ENCODE data around the gene PDE6B. TPM values are rescaled to one million over a fixed set of nuclear protein-coding genes. Genes with fewer than 3 reads are reported as not detected.

Gene PDE6B
- polyA plus RNA-seq, 1 donor from 2014 or later = 3.2 TPM

- no peaks in the 10 kb centered on the region for H3K9me3 ChIP-seq (ENCODE audit: low read length)
- TF ChIP-seq REST (IDR thresholded peaks at IDR 0.05; ENCODE audit: borderline replicate concordance) (no peak), SMC3 (conservative IDR thresholded peaks at IDR 0.05; ENCODE audit: poor library complexity) (no peak), MXI1 (conservative IDR thresholded peaks at IDR 0.05; ENCODE audit: poor library complexity, severe bottlenecking) (no peak), RAD21 (conservative IDR thresholded peaks at IDR 0.05) (no peak), POLR2AphosphoS5 (IDR thresholded peaks at IDR 0.05) (no peak), EP300 (conservative IDR thresholded peaks at IDR 0.05; ENCODE audit: poor library complexity, severe bottlenecking) (no peak), EZH2 (IDR thresholded peaks at IDR 0.05; ENCODE audit: borderline replicate concordance, insufficient read depth, low read length, poor library complexity, severe bottlenecking) (no peak), TAF1 (IDR thresholded peaks at IDR 0.05; ENCODE audit: low read depth) (no peak), CTCF (IDR thresholded peaks at IDR 0.05; ENCODE audit: poor library complexity, severe bottlenecking) (no peak)
- no peak overlapping the region for H3K27ac ChIP-seq (ENCODE audit: low read length)
- H3K4me2 ChIP-seq (ENCODE audit: low read length) = no peak overlapping the region
- H3K9me2 ChIP-seq (ENCODE audit: insufficient read depth, low read length) = no peaks in the 10 kb centered on the region
- H3K4me3 ChIP-seq (ENCODE audit: low read length) = no peak overlapping the region
- no peaks in the 10 kb centered on the region for H3K27me3 ChIP-seq (ENCODE audit: insufficient read depth, low read depth, low read length)
- H2AFZ ChIP-seq (ENCODE audit: low read depth, low read length) = no peak overlapping the region
- H3K9ac ChIP-seq (ENCODE audit: low read length) = no peak overlapping the region
- H3K79me2 ChIP-seq (replicated peaks; ENCODE audit: insufficient read depth, low read length) = no peaks in the 10 kb centered on the region
- no peaks in the 10 kb centered on the region for H3F3A ChIP-seq (ENCODE audit: insufficient read depth, low read length, poor library complexity, severe bottlenecking)
- no peaks in the 10 kb centered on the region for H4K20me1 ChIP-seq (ENCODE audit: insufficient read depth)
- H3K36me3 ChIP-seq (ENCODE audit: insufficient read depth, low read length) = no peaks in the 10 kb centered on the region
These were observed 3.0 kb upstream of the PDE6B start for GRCh38 chr4:622071-622995.

GRCh38 chr4:622996-623913 lies 2.1 kb upstream of the PDE6B start:
- TF ChIP-seq MXI1 (conservative IDR thresholded peaks at IDR 0.05; ENCODE audit: poor library complexity, severe bottlenecking) = no peak
- H3K9me3 ChIP-seq (ENCODE audit: low read length) = no peaks in the 10 kb centered on the region
- no peaks in the 10 kb centered on the region for H3K9me2 ChIP-seq (ENCODE audit: insufficient read depth, low read length)
- no peak overlapping the region for H2AFZ ChIP-seq (ENCODE audit: low read depth, low read length)
- H3K36me3 ChIP-seq (ENCODE audit: insufficient read depth, low read length) = no peaks in the 10 kb centered on the region
- no peaks in the 10 kb centered on the region for H3K79me2 ChIP-seq (replicated peaks; ENCODE audit: insufficient read depth, low read length)
- H4K20me1 ChIP-seq (ENCODE audit: insufficient read depth) = no peaks in the 10 kb centered on the region
- no peak overlapping the region for H3K4me2 ChIP-seq (ENCODE audit: low read length)
- H3K9ac ChIP-seq (ENCODE audit: low read length) = no peak overlapping the region
- H3F3A ChIP-seq (ENCODE audit: insufficient read depth, low read length, poor library complexity, severe bottlenecking) = no peaks in the 10 kb centered on the region
- H3K27me3 ChIP-seq (ENCODE audit: insufficient read depth, low read depth, low read length) = no peaks in the 10 kb centered on the region
- H3K4me3 ChIP-seq (ENCODE audit: low read length) = no peak overlapping the region
- no peak overlapping the region for H3K27ac ChIP-seq (ENCODE audit: low read length)
